ENCODE results near the gene PCF11.

DNA sequence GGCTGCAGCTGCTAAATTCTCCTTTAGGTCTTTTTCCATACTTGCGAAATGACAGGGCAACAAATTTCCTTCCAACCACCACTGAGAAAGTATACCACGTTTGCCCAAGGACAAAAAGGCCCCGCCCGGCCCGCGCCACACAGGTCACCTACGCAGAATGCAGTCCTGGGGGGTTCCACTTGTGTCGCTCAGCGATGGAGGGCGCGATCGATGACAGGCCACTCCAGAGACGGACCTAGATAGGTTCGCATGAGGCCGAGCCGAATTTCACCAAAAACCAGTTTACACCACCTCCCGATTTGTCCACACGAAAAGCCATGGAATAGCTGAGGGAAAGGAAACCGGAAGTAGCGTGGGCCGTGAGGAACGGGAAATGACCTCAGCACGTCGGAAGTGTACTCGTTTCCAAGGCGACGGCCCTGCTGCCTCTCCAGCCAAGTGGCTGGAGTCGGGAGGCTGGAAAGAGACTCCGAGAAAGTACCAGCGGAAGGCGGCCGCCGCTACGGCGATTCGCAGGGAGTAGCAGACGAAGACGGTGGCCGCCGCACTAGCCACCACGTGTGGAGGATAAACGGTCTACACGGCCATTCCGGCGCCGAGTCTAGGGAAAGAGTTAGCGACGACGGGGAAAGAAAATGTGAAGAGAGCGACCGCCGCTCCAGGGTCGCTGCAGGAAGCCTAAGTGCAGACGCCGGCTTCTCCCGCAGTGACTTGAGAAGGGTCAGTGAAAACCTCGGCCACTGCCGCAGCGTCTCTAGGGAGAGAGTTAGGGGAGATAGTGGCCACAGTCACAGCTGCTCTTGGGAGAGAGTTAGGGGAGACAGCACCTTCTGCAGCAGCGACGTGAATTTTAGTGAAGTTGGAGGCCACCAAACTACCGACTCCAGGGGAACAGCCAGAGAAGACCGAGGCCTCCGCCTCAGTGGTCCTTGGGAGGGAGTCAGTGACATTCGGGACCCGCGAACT is 36.7 kb downstream of the PCF11 start, which contains the start of gene ANKRD42:
- TF ChIP-seq, protein P1, sequence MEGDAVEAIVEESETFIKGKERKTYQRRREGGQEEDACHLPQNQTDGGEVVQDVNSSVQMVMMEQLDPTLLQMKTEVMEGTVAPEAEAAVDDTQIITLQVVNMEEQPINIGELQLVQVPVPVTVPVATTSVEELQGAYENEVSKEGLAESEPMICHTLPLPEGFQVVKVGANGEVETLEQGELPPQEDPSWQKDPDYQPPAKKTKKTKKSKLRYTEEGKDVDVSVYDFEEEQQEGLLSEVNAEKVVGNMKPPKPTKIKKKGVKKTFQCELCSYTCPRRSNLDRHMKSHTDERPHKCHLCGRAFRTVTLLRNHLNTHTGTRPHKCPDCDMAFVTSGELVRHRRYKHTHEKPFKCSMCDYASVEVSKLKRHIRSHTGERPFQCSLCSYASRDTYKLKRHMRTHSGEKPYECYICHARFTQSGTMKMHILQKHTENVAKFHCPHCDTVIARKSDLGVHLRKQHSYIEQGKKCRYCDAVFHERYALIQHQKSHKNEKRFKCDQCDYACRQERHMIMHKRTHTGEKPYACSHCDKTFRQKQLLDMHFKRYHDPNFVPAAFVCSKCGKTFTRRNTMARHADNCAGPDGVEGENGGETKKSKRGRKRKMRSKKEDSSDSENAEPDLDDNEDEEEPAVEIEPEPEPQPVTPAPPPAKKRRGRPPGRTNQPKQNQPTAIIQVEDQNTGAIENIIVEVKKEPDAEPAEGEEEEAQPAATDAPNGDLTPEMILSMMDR (IDR thresholded peaks at IDR 0.05) = no peak
- TF ChIP-seq, protein P2, sequence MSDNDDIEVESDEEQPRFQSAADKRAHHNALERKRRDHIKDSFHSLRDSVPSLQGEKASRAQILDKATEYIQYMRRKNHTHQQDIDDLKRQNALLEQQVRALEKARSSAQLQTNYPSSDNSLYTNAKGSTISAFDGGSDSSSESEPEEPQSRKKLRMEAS (IDR thresholded peaks at IDR 0.05) = no peak; the same call in none of the 2 replicates
- TF ChIP-seq POLR2AphosphoS2 (conservative IDR thresholded peaks at IDR 0.05; ENCODE audit: low read length) (no peak), POLR2A (IDR thresholded peaks at IDR 0.05; ENCODE audit: low read length) (peak; percentile 78), EP300 (IDR thresholded peaks at IDR 0.05) (no peak), KDM1A (IDR thresholded peaks at IDR 0.05; ENCODE audit: low read depth) (no peak), JUN (IDR thresholded peaks at IDR 0.05) (peak; percentile 65 to 73; a peak in 3 of 5 replicates), CHD4 (IDR thresholded peaks at IDR 0.05; ENCODE audit: borderline replicate concordance) (no peak)
- TF ChIP-seq, protein P3, sequence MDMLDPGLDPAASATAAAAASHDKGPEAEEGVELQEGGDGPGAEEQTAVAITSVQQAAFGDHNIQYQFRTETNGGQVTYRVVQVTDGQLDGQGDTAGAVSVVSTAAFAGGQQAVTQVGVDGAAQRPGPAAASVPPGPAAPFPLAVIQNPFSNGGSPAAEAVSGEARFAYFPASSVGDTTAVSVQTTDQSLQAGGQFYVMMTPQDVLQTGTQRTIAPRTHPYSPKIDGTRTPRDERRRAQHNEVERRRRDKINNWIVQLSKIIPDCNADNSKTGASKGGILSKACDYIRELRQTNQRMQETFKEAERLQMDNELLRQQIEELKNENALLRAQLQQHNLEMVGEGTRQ (IDR thresholded peaks at IDR 0.05) = no peak
